Activated T-cell treated with anti-CD3 and anti-CD28 coated beads, Interleukin-2, amount 50 U/mL, for 1 hour (primary cell): ENCODE results near the gene C6orf52.
"Not testable (repeated sequence)": the region's sequence is repeated elsewhere in the genome, so short reads cannot be mapped to it uniquely, and the experiment has no call there.

ENCODE experiments used
- DNase-seq: peaks from one replicate; pipeline ENCODE4 v3.0.0-alpha.2; 2020

The C6orf52 gene

GRCh38 chr6:10695086-10695657 is 756 bp upstream of the C6orf52 start:
- no peak for DNase-seq

- DNase-seq, result no peak
These were observed 1.4 kb downstream of the C6orf52 start for GRCh38 chr6:10692965-10693538.

DNA sequence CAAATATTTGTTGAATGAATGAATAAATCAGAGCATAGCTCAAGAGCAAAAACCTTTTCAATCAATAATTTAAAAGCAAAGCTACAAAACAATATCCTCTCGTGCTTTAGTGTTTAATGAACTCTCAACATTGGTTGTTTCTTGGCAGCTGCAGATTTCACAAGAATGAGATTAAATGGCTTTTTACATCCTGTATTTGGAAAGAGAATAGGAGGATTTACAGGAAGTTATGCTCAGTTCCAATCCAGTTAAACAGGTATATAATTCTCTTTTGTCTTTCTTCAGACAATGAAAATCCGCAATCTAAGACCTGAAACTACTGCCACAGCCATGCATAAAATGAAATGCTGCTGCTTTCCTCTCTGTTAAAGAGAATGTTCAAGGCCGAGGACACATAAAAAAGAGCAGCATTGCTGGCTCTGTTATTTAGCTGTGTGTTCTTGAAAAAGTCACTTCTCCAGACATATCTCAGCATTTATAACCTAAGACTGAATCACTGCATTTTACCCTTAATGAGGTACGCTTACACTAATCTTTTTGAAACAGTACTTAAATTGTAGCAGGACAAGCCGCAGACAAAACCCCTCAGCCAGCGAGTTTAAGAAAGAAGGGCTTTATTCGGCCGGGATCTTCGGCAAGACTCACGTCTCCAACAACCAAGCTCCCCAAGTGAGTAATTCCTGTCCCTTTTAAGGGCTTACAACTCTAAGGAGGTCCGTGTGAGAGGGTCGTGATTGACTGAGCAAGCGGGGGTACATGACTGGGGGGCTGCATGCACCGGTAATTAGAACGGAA is 3.6 kb downstream of the C6orf52 start:
- DNase-seq, result no peak

- no peak for DNase-seq
These were observed 6.8 kb downstream of the C6orf52 start for GRCh38 chr6:10687582-10687981.

- no peak for DNase-seq
These were observed 7.5 kb downstream of the C6orf52 start for GRCh38 chr6:10686901-10687300.

- DNase-seq, result no peak
These were observed 9.1 kb downstream of the C6orf52 start for GRCh38 chr6:10685092-10685915.

GRCh38 chr6:10684618-10685017 is 9.8 kb downstream of the C6orf52 start:
- DNase-seq, result no peak

DNA sequence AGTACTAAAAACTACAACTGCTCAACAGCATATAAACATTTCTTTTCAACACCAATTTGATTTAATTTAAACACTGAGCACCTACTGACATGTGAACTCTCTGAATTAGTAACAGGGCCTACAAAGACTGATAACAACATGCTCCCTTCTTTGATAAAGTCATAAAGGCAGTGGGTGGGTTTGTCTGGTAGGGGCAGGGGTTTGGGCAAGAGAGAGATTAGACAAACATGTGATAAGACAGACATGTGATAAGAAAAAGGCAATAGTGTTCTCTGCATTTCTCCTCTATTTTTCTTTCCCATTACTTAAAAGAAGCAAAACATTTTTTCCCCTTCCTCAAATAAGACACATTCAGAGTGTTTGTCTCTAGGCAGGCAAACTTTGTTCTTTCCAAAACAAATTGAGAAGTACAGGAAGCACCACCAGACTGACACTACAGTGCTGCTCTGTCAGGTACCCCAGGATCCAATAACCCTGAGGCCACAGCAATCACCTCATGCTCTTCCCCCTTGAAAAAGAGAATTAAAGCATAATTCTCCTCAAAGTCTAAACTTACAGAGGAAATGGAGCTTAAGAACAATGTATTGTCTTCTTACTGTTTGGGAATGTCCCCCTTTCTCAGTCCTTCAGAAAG is 11.9 kb downstream of the C6orf52 start:
- no peak for DNase-seq

- no peak for DNase-seq
These were observed 12.6 kb downstream of the C6orf52 start for GRCh38 chr6:10681795-10682194.

- no peak for DNase-seq
These were observed 16.0 kb downstream of the C6orf52 start for GRCh38 chr6:10678456-10678855.

DNA sequence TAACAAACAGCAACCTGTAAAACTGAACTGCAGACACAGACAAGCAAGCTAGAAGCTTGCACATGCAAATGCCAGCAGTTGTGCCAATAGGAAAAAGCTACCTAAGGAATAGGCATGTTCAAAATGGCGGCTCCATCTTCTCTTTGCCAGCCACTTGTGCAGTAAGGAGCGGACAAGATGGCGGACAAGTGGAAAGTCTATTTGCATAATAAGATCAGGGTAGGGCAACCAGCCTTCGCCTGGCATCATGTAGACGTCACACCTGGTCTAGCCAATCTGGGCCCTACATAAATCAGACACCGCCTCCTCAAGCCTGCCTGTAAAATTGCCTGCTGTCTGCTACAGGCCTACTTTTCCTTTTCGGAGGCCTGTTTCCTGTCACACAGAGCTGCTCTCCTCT is 18.0 kb downstream of the C6orf52 start:
- DNase-seq, result no peak

DNA sequence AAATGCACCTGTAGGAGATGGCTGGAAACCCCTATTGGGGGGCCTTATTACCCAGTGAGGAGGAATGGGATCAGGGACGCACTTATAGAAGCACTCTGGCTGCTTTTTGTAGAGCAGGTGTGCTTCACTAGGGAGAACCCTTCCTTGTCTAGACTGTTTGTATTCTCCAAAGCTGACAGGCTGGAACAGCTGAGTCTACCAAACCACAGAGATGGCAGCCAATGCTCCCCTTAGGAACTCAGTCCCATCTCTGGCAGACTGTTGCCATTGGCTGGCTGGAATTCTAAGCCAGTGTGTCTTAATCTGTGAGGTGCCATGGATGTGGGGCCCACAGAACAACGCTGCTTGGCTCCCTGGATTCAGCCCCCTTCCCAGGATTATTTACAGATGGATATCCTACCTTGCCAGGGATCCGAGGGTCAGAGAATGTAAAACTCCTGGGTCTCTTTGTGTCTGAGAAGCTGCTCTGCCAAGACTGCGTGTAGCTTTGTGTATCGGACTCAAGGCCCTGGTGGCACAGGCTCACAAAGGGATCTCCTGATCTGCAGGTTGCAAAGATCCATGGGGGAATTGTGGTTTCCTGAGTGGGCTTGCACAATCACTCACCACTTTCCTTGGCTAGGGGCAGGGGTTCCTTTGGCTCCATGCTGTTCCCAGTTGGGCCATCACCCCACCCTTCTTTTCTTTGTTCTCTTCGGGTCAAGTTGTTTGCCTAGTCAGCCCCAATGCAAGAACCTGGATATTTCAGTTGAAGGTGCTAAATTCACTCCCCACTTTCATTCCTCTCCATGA is 26.1 kb downstream of the C6orf52 start:
- DNase-seq, result no peak

DNA sequence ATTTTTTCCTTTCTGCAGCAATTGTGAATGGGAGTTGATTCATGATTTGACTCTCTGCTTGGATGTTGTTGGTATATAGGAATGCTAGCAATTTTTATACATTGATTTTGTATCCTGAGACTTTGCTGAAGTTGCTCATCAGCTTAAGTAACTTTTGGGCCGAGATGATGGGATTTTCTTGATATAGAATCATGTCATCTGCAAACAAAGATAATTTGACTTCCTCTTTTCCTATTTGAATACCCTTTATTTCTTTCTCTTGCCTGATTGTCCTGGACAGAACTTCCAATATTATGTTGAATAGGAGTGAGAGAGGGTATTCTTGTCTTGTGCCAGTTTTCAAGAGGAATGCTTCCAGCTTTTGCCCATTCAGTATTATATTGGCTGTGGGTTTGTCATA is 28.8 kb downstream of the C6orf52 start:
- DNase-seq, result not testable (repeated sequence)

DNA sequence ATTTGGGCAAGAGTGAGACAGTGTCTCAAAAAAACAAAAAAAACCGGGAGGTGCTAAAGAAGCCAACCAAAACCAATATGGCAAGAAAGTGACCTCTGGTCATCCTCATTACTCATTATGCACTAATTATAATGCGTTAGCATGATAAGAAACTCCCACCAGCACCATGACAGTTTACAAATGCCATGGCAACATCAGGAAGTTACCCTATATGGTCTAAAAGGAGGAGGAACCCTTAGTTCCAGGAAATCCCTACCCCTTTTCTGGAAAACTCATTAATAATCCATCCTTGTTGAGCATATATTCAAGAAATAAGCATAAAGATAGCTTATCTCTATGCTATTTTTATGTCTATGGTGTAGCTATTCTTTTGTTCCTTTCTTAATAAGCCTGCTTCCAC is 31.7 kb downstream of the C6orf52 start:
- no peak for DNase-seq

GRCh38 chr6:10662207-10662606 is 32.2 kb downstream of the C6orf52 start:
- no peak for DNase-seq

DNA sequence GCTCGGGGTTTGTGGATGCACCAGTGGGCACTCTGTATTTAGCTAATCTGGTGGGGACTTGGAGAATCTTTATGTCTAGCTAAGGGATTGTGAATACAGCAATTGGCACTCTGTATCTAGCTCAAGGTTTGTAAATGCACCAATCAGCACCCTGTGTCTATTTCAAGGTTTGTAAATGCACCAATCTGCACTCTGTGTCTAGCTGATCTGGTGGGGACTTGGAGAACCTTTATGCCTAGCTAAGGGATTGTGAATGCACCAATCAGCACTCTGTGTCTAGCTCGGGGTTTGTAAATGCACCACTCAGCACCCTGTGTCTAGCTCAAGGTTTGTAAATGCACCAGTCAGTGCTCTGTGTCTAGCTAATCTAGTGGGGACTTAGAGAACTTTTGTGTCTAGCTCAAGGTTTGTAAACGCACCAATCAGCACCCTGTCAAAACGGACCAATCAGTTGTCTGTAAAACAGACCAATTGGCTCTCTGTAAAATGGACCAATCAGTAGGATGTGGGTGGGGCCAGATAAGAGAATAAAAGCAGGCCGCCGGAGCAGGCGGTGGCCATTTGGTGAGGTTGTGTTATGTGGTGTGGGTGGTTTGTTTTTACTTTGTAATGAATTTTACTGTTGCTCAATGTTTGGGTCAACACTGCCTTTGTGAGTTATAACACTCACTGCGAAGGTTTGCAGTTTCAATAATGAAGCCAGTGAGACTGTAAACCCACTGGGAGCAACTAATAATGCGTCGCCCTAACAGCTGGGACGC is 33.8 kb downstream of the C6orf52 start:
- not testable (repeated sequence) for DNase-seq

- no peak for DNase-seq
These were observed 34.6 kb downstream of the C6orf52 start for GRCh38 chr6:10659699-10660348.

- no peak for DNase-seq
These were observed 35.3 kb downstream of the C6orf52 start for GRCh38 chr6:10658910-10659698.

GRCh38 chr6:10655508-10656055 is 38.8 kb downstream of the C6orf52 start:
- DNase-seq, result no peak

DNA sequence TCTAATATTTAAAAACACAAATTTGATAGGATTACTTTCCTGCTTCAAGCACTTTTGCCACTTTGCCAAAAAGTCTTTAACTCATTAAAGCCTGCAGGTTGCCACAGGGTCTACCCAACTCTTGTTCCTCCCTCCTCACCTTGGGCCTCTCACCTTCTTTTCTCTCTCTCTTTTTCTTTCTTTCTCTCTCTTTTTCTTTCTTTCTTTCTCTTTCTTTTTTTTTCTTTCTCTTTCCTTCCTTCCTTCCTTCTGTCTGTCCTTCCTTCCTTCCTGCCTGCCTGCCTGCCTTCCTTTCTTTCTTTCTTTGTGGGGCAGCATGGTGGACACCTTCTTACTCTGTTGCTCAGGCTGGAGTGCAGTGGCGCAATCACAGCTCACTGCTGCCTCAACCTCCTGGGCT is 50.2 kb downstream of the C6orf52 start:
- DNase-seq, result no peak
